Neural cell (in vitro differentiated cells): ENCODE results near the gene MFRP. TPM values are rescaled to one million over a fixed set of nuclear protein-coding genes. Genes with fewer than 3 reads are reported as not detected.
A peak's percentile ranks its signal among the peaks of the same experiment; 100 is the strongest.

ENCODE experiments used
- H2AFZ ChIP-seq: fragments of 200-600, 300-800 bp; sonication (generic), shearing (Covaris generic); 2 replicates; pipeline ENCODE4 v1.6.0; 2014; ENCODE audit warnings: low read depth, mild to moderate bottlenecking, antibody characterized with exemption, low read length, moderate library complexity
- H3F3A ChIP-seq: fragments of 200-600 bp; shearing (Covaris generic); 2 replicates; pipeline ENCODE4 v1.6.1; 2016; ENCODE audit warnings: mild to moderate bottlenecking, moderate library complexity, mixed read lengths, antibody characterized with exemption, low read length; ENCODE audit not compliant: insufficient read depth, poor library complexity, severe bottlenecking
- H3K27ac ChIP-seq: fragments of 200-600, 300-800 bp; sonication (generic), shearing (Covaris generic); 2 replicates; pipeline ENCODE4 v1.5.1; 2014; ENCODE audit warnings: mild to moderate bottlenecking, low read length, moderate library complexity
- H3K27me3 ChIP-seq: fragments of 300-800, 200-600 bp; sonication (generic), shearing (Covaris generic); 2 replicates; pipeline ENCODE4 v1.6.0; 2014; ENCODE audit warnings: mild to moderate bottlenecking, low read depth, low read length, moderate library complexity; ENCODE audit not compliant: insufficient read depth
- H3K36me3 ChIP-seq: fragments of 300-800, 200-600 bp; sonication (generic), shearing (Covaris generic); 2 replicates; pipeline ENCODE4 v1.5.1; 2014; ENCODE audit warnings: mild to moderate bottlenecking, antibody characterized with exemption, low read length, moderate library complexity; ENCODE audit not compliant: insufficient read depth
- H3K4me2 ChIP-seq: fragments of 300-800, 200-600 bp; sonication (generic), shearing (Covaris generic); 2 replicates; pipeline ENCODE4 v1.6.0; 2014; ENCODE audit warnings: mild to moderate bottlenecking, low read length
- H3K4me3 ChIP-seq: fragments of 300-800, 200-600 bp; sonication (generic), shearing (Covaris generic); 2 replicates; pipeline ENCODE4 v1.5.1; 2014; ENCODE audit warnings: mild to moderate bottlenecking, low read length, moderate library complexity
- H3K79me2 ChIP-seq: fragments of 200-600 bp; shearing (Covaris generic); replicated peaks from 2 replicates; pipeline ENCODE4 v1.6.0; 2014; ENCODE audit warnings: mild to moderate bottlenecking, low read length, moderate library complexity; ENCODE audit not compliant: insufficient read depth
- H3K9ac ChIP-seq: fragments of 300-800, 200-600 bp; sonication (generic), shearing (Covaris generic); 2 replicates; pipeline ENCODE4 v1.6.1; 2016; ENCODE audit warnings: mild to moderate bottlenecking, low read length, mixed read lengths
- H3K9me2 ChIP-seq: fragments of 200-600 bp; shearing (Covaris generic); 2 replicates; pipeline ENCODE4 v1.6.1; 2016; ENCODE audit warnings: mild to moderate bottlenecking, low read length, mixed read lengths; ENCODE audit not compliant: insufficient read depth
- H3K9me3 ChIP-seq: fragments of 200-600, 300-800 bp; sonication (generic), shearing (Covaris generic); 2 replicates; pipeline ENCODE4 v1.6.1; 2016; ENCODE audit warnings: mild to moderate bottlenecking, mixed run types, low read length, moderate library complexity, mixed read lengths
- H4K20me1 ChIP-seq: fragments of 200-600 bp; shearing (Covaris generic); 2 replicates; pipeline ENCODE4 v1.6.1; 2016; ENCODE audit warnings: mild to moderate bottlenecking, mixed run types; ENCODE audit not compliant: insufficient read depth
- EP300 ChIP-seq: fragments of 450-650 bp; conservative IDR thresholded peaks from 2 replicates; pipeline ENCODE4 v1.6.1; 2014; ENCODE audit warnings: antibody characterized with exemption, mild to moderate bottlenecking, moderate library complexity; ENCODE audit not compliant: poor library complexity, severe bottlenecking
- EZH2 ChIP-seq: fragments of 200-600, 300-800 bp; shearing (Covaris generic), sonication (generic); IDR thresholded peaks from 2 replicates; pipeline ENCODE4 v1.6.1; 2014; ENCODE audit warnings: antibody characterized with exemption, low read length, borderline replicate concordance, mild to moderate bottlenecking; ENCODE audit not compliant: insufficient read depth, poor library complexity, severe bottlenecking
- MXI1 ChIP-seq: fragments of 450-650 bp; conservative IDR thresholded peaks from 2 replicates; pipeline ENCODE4 v1.6.1; 2014; ENCODE audit warnings: antibody characterized with exemption, mild to moderate bottlenecking; ENCODE audit not compliant: poor library complexity, severe bottlenecking
- POLR2AphosphoS5 ChIP-seq: IDR thresholded peaks from 2 replicates; pipeline ENCODE4 v1.6.1; 2012
- RAD21 ChIP-seq: fragments of 450-650 bp; conservative IDR thresholded peaks from 2 replicates; pipeline ENCODE4 v1.6.1; 2014; ENCODE audit warnings: antibody characterized with exemption, mild to moderate bottlenecking, moderate library complexity
- SMC3 ChIP-seq: fragments of 450-650 bp; conservative IDR thresholded peaks from 2 replicates; pipeline ENCODE4 v1.6.1; 2014; ENCODE audit warnings: antibody characterized with exemption, mild to moderate bottlenecking, moderate library complexity; ENCODE audit not compliant: poor library complexity
- TAF1 ChIP-seq: IDR thresholded peaks from 2 replicates; pipeline ENCODE4 v1.6.1; 2012; ENCODE audit warnings: low read depth
- polyA plus RNA-seq: library from polyadenylated mRNA; depleted of rRNA; stranded (reverse); fragments of >200 nt; gene quantifications from 2 replicates; pipeline ENCODE4 v1.2.3, GENCODE V29; 2014
- TF ChIP-seq, protein P1 (sequence below): IDR thresholded peaks from 2 replicates; pipeline ENCODE4 v1.6.1; 2012; ENCODE audit warnings: borderline replicate concordance
- TF ChIP-seq, protein P2 (sequence below): fragments of 450-650 bp; IDR thresholded peaks from 2 replicates; pipeline ENCODE4 v1.5.1; 2014; ENCODE audit warnings: antibody characterized with exemption, mild to moderate bottlenecking, moderate library complexity; ENCODE audit not compliant: poor library complexity, severe bottlenecking

The MFRP gene
- polyA plus RNA-seq, 1 donor from 2014 or later = not detected

DNA sequence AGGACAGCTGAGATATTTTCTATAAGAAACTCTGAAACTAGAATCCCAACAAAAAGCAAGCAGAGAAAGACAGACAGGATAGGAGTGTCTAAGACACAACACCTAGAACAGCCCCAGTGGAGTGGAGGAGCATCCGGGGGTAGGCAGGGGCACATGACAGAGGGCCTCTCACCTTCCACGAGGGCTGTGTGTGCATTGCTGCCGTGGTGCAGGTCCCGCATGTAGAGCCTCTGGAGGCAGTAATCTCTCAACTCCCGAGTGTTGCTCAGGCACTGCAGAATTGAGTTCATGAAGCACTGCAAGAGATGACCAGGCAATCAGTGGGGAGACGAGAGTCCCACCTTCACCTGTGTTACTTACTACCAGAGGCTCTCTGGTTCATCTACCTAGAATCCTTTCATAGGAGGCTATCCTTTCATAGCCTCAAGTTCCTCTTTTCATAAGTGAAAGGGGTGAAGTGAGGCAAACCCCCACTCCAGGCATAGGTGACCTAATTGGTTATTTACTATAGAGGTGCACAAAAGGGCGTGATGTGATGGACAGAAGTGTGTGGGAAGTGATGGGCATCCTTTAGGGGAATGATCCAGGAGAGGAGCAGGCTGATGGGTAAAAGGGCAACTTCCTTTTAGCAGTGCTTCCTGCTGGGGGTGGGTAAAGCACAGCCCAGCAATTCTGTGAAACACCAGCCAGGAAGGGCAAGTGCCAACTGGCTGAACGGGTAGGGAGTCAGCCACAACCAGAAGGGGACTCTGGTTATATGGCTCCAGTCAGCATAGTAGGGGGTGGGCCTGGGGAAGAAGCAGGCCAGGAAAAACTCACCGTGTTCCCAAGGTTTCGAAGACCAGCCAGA lies 13.1 kb upstream of the MFRP start:
- H3F3A ChIP-seq = no peaks in the 10 kb centered on the region
- H4K20me1 ChIP-seq = no peaks in the 10 kb centered on the region
- no peaks in the 10 kb centered on the region for H3K36me3 ChIP-seq
- H2AFZ ChIP-seq = no peak overlapping the region
- H3K4me2 ChIP-seq = no peak overlapping the region
- no peaks in the 10 kb centered on the region for H3K9me2 ChIP-seq
- no peaks in the 10 kb centered on the region for H3K79me2 ChIP-seq
- peak overlapping the region; percentile 93 for H3K27ac ChIP-seq
- H3K4me3 ChIP-seq = no peak overlapping the region
- no peaks in the 10 kb centered on the region for H3K9me3 ChIP-seq
- peak overlapping the region; percentile 14 for H3K9ac ChIP-seq
- no peak for TF ChIP-seq EP300
- TF ChIP-seq TAF1 = no peak
- TF ChIP-seq EZH2 = no peak
- TF ChIP-seq MXI1 = no peak
- no peak for TF ChIP-seq POLR2AphosphoS5
- no peak for TF ChIP-seq SMC3
- TF ChIP-seq, protein P1, sequence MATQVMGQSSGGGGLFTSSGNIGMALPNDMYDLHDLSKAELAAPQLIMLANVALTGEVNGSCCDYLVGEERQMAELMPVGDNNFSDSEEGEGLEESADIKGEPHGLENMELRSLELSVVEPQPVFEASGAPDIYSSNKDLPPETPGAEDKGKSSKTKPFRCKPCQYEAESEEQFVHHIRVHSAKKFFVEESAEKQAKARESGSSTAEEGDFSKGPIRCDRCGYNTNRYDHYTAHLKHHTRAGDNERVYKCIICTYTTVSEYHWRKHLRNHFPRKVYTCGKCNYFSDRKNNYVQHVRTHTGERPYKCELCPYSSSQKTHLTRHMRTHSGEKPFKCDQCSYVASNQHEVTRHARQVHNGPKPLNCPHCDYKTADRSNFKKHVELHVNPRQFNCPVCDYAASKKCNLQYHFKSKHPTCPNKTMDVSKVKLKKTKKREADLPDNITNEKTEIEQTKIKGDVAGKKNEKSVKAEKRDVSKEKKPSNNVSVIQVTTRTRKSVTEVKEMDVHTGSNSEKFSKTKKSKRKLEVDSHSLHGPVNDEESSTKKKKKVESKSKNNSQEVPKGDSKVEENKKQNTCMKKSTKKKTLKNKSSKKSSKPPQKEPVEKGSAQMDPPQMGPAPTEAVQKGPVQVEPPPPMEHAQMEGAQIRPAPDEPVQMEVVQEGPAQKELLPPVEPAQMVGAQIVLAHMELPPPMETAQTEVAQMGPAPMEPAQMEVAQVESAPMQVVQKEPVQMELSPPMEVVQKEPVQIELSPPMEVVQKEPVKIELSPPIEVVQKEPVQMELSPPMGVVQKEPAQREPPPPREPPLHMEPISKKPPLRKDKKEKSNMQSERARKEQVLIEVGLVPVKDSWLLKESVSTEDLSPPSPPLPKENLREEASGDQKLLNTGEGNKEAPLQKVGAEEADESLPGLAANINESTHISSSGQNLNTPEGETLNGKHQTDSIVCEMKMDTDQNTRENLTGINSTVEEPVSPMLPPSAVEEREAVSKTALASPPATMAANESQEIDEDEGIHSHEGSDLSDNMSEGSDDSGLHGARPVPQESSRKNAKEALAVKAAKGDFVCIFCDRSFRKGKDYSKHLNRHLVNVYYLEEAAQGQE = no peak
- H3K27me3 ChIP-seq = peaks cover 8% of the 10 kb centered on the region

DNA sequence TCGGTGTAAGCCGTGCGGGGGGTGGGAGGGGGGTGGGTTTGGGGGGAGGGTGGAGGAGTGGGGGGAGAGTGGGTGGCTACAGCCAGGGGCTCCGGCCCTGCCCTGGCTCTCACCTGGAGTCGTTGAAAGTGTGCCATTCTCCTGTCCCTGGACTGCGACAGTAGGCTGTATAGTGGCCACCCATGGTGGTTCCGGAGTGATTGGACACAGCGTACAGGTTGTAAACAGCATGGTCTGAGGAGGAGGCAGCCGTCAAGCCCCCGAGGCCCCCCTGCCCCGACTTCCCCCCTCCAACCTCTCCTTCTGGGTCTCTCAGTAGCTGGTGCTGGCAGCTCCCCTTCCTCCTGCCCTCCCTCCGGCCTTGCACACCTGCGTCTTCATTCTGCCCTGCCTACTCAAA lies 10.6 kb upstream of the MFRP start:
- no peak overlapping the region for H3K27ac ChIP-seq
- H3F3A ChIP-seq = no peaks in the 10 kb centered on the region
- H3K9ac ChIP-seq = no peak overlapping the region
- no peaks in the 10 kb centered on the region for H3K36me3 ChIP-seq
- no peaks in the 10 kb centered on the region for H3K9me2 ChIP-seq
- H3K27me3 ChIP-seq = peaks cover 4% of the 10 kb centered on the region
- no peaks in the 10 kb centered on the region for H3K9me3 ChIP-seq
- H3K4me3 ChIP-seq = no peak overlapping the region
- no peak overlapping the region for H3K4me2 ChIP-seq
- H3K79me2 ChIP-seq = no peaks in the 10 kb centered on the region
- no peak overlapping the region for H2AFZ ChIP-seq
- H4K20me1 ChIP-seq = no peaks in the 10 kb centered on the region
- TF ChIP-seq MXI1 (no peak), POLR2AphosphoS5 (no peak), EZH2 (no peak), TAF1 (no peak), SMC3 (no peak), EP300 (no peak), RAD21 (no peak)
- TF ChIP-seq, protein P1 = no peak
- TF ChIP-seq, protein P2, sequence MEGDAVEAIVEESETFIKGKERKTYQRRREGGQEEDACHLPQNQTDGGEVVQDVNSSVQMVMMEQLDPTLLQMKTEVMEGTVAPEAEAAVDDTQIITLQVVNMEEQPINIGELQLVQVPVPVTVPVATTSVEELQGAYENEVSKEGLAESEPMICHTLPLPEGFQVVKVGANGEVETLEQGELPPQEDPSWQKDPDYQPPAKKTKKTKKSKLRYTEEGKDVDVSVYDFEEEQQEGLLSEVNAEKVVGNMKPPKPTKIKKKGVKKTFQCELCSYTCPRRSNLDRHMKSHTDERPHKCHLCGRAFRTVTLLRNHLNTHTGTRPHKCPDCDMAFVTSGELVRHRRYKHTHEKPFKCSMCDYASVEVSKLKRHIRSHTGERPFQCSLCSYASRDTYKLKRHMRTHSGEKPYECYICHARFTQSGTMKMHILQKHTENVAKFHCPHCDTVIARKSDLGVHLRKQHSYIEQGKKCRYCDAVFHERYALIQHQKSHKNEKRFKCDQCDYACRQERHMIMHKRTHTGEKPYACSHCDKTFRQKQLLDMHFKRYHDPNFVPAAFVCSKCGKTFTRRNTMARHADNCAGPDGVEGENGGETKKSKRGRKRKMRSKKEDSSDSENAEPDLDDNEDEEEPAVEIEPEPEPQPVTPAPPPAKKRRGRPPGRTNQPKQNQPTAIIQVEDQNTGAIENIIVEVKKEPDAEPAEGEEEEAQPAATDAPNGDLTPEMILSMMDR = no peak
